D721Med (cell line): ENCODE measurements around the gene SMG7.

Experiments used
- DNase-seq: peaks from one replicate; pipeline ENCODE4 v3.0.0; 2011; ENCODE audit warnings: low spot score; ENCODE audit not compliant: insufficient read length
- FAIRE-seq: peaks from 2 replicates; lab custom pipeline; 2011; peaks lifted over from hg19 to GRCh38; lab: Jason Lieb, UNC
- TF ChIP-seq, protein P1 (sequence below): IDR thresholded peaks from 2 replicates; pipeline ENCODE4 v1.5.1; 2012; ENCODE audit warnings: mild to moderate bottlenecking, control low read depth; ENCODE audit not compliant: insufficient read depth; ENCODE audit errors: missing control alignments

SMG7 gene

DNA sequence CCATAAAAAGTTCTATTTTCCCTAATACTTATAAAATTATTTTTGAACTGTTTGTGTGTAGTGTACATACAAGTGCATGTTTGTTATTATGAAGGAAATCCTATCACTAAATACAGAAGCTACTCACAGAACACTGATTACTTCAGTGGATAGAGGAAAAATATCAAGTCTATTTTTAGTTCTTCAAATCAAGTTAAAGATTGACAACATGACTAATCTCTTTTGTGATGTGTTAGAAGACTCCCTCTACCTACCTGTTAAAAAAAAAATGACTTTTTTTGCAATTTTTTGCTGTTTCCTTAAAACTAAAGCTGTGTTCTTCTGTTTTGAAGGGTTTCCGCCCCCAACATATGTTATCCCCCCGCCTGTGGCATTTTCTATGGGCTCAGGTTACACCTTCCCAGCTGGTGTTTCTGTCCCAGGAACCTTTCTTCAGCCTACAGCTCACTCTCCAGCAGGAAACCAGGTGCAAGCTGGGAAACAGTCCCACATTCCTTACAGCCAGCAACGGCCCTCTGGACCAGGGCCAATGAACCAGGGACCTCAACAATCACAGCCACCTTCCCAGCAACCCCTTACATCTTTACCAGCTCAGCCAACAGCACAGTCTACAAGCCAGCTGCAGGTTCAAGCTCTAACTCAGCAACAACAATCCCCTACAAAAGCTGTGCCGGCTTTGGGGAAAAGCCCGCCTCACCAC lies 72.4 kb downstream of the SMG7 start:
- TF ChIP-seq, protein P1, sequence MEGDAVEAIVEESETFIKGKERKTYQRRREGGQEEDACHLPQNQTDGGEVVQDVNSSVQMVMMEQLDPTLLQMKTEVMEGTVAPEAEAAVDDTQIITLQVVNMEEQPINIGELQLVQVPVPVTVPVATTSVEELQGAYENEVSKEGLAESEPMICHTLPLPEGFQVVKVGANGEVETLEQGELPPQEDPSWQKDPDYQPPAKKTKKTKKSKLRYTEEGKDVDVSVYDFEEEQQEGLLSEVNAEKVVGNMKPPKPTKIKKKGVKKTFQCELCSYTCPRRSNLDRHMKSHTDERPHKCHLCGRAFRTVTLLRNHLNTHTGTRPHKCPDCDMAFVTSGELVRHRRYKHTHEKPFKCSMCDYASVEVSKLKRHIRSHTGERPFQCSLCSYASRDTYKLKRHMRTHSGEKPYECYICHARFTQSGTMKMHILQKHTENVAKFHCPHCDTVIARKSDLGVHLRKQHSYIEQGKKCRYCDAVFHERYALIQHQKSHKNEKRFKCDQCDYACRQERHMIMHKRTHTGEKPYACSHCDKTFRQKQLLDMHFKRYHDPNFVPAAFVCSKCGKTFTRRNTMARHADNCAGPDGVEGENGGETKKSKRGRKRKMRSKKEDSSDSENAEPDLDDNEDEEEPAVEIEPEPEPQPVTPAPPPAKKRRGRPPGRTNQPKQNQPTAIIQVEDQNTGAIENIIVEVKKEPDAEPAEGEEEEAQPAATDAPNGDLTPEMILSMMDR, result no peak
- FAIRE-seq, result no peak
- no peak for DNase-seq

DNA sequence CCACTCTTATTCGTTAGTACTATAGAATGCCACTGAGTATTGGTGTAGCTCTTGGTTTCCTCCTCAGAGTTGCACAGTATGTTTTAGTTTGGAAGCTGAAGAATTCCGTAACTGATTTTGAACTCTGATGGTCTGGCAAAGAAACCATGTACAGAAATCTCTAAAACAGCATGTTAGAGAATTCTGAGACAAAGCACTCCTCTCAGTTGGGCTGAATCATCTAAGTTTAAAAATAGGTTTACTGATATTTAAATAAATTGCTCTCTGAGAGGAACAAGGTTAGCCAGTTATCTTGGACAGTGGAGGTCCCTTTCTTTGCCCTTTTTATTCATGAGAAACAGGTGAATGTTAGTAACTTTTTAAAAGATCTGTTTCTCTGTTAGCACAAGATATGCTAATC lies 74.1 kb downstream of the SMG7 start:
- no peak for FAIRE-seq
- TF ChIP-seq, protein P1, result no peak
- no peak for DNase-seq

DNA sequence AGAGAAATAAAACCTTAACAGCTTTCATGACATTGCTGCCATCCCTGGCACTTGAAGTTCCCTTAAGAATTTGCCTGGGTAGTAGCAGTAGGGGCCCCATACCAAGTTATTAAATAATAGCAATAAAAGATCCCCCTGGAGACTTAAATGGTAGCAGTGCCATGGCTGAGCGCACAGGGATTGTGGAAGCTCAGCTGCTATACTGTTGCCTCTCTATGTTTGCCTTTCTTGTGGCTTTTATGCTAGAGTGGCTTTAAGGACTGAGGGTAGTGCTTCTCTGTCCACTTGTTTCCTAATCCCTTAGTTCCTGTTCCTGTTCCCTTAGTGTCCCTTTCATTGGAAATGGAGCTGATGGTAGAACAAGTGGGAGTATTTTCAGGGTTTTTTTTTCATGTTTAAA lies 75.8 kb downstream of the SMG7 start:
- FAIRE-seq (no peak), DNase-seq (no peak)
- TF ChIP-seq, protein P1, result no peak

DNA sequence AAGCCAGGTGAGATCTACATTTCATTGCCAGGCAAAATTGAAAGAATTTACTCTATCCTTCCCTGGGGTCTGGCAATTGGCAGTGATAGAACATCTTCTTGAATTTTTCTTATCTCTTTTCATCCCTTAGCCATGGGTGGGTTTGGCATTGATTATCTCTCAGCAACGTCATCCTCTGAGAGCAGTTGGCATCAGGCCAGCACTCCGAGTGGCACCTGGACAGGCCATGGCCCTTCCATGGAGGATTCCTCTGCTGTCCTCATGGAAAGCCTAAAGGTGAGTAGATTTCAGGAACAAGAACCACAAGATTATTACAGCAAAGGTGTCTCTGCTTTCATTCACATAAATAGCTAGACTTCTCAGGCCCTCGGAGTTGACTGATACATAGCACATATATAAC lies 78.6 kb downstream of the SMG7 start:
- DNase-seq (no peak), FAIRE-seq (no peak)
- TF ChIP-seq, protein P1, result no peak

DNA sequence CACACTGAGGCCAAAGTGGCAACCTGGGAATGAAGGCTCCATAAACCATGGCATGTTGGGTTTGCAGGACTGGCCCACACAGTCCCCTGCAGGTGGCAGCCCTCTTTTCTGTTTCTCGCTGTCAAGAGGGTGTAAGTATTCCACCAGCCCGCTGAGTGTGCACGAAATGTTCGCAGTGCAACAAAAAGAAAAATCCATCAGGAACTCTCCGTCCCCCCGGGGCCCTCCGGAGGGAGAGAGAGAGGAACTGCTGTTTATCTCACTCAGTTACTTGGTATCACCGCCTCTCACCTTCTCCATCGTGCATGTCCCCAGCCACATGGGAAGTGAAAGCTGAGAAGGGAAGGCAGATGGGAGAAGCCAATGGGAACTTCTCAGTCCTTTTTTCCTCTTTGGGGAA lies 79.6 kb downstream of the SMG7 start:
- TF ChIP-seq, protein P1, result no peak
- DNase-seq, result no peak
- FAIRE-seq, result no peak

DNA sequence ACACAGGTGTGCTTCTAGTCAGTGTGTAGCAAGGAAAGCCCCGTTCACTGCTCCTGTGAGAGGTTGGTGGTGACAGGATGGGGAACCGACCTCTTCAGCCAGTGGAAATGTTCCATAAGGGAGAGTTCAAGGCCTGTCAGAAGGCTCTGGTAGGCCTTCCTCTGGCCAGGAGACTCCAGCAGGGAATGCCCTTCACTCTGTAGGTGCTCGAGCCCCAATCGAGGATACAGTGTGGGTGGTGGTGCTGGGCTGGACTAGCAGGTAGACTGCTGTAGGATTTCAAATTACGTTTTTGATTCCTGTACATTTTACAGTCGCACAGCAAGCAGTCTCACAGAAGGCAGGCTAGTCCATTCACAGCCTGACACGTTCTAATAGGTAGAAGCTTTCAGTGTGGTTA lies 80.1 kb downstream of the SMG7 start:
- DNase-seq (no peak), FAIRE-seq (no peak)
- TF ChIP-seq, protein P1, result no peak

DNA sequence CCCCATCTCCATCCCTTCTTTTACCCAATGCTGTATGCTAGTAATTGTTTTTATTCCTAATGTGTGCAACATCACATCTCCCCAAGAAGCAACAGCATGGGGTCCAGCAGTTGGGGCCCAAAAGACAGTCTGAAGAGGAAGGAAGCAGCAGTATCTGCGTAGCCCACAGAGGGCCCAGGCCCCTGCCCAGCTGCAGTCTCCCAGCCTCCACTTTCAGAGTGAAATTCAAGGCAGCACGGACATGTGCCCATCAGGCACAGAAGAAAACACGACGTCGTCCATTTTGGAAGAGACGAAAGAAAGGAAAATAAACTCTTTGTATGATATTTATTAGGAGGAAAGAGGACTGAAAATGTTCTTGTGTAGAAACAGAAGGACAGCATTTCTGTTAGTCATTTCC lies 80.6 kb downstream of the SMG7 start:
- no peak for FAIRE-seq
- DNase-seq, result no peak
- TF ChIP-seq, protein P1, result no peak
